Muscle layer of duodenum (tissue), 2 donors: Measurements from ENCODE around the gene RB1.

Experiments
- H3K27ac ChIP-seq: one replicate; pipeline ENCODE4 v1.7.0; 2013; ENCODE audit warnings: mild to moderate bottlenecking, low read length
- H3K27me3 ChIP-seq: one replicate; pipeline ENCODE4 v1.7.0; 2013; ENCODE audit warnings: low read depth, mild to moderate bottlenecking, control low read depth, low read length
- H3K36me3 ChIP-seq, 2 donors: one replicate each; pipeline ENCODE4 v1.7.0; 2013; ENCODE audit warnings: low read length in 2 of 2, control low read depth in 1 of 2, mild to moderate bottlenecking in 1 of 2; ENCODE audit not compliant: insufficient read depth in 2 of 2, control insufficient read depth in 1 of 2
- H3K4me1 ChIP-seq, 2 donors: one replicate each; pipeline ENCODE4 v1.7.0; 2013; ENCODE audit warnings: low read length in 2 of 2, mild to moderate bottlenecking in 2 of 2, control low read depth in 1 of 2, moderate library complexity in 1 of 2; ENCODE audit not compliant: insufficient read depth in 2 of 2, control insufficient read depth in 1 of 2
- H3K4me3 ChIP-seq, 2 donors: one replicate each; pipeline ENCODE4 v1.7.0; 2013; ENCODE audit warnings: low read length in 2 of 2, low read depth in 1 of 2, mild to moderate bottlenecking in 1 of 2
- H3K9me3 ChIP-seq, 2 donors: one replicate each; pipeline ENCODE4 v1.7.0; 2013; ENCODE audit warnings: low read length in 2 of 2, control low read depth in 1 of 2, mild to moderate bottlenecking in 1 of 2; ENCODE audit not compliant: control insufficient read depth in 1 of 2
- donor health status: healthy.

The RB1 gene

DNA sequence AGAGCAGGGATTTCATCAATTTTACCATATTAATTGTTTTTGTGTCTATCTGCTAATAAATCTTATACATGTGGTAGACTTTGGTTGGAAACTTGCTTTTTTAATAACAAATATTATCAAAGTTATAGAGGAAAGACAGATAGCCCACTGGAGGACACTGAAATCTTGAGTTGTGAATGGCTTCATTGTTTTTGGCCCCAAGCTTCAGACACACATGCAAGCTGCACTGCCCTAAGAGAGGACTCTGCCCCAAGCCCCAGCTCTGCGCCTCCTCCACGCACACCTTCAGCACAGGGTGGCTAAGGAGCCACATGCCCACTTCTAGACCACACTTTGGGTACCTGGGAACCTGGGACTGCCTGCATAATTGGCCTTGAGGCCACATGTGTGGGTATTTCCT lies 194.1 kb downstream of the RB1 start:
- H3K4me3 ChIP-seq: no peak overlapping the region
- peaks cover 0 to 3% of the 10 kb centered on the region in 2 donors for H3K36me3 ChIP-seq
- no peaks in the 10 kb centered on the region for H3K4me1 ChIP-seq
- no peaks in the 10 kb centered on the region for H3K27me3 ChIP-seq
- H3K9me3 ChIP-seq: no peaks in the 10 kb centered on the region
- no peak overlapping the region for H3K27ac ChIP-seq

GRCh38 chr13:48500652-48501197 lies 197.2 kb downstream of the RB1 start:
- H3K4me1 ChIP-seq: no peaks in the 10 kb centered on the region

DNA sequence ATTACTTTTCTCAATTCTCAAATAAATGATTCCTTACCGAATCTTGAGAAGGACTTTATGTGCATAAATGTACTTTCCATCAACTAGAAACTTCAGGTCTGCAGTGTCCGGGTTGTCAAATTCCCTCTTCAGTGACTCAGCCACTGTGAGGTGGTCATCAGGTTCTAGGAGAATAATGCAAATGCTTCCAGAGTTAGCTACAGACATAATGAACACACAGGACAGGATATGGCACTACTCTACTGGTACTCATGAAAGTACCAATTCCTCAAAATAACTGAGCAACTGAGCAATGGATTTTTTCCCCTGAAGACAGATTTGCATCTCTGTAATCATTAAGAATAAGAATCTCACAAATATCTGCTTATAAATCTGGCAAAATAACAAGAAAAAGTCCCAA lies 198.2 kb downstream of the RB1 start:
- Histone ChIP-seq H3K4me1 (no peaks in the 10 kb centered on the region), H3K36me3 (peaks cover 0 to 3% of the 10 kb centered on the region in 2 donors), H3K27me3 (no peaks in the 10 kb centered on the region), H3K4me3 (no peak overlapping the region), H3K27ac (no peak overlapping the region), H3K9me3 (no peaks in the 10 kb centered on the region)

More at GRCh38 chr13:48500652-48501197, 197.2 kb downstream of the RB1 start:
- no peaks in the 10 kb centered on the region for H3K9me3 ChIP-seq
- no peaks in the 10 kb centered on the region for H3K27me3 ChIP-seq
- peaks cover 0 to 3% of the 10 kb centered on the region in 2 donors for H3K36me3 ChIP-seq
- no peak overlapping the region for H3K4me3 ChIP-seq
- H3K27ac ChIP-seq: no peak overlapping the region

DNA sequence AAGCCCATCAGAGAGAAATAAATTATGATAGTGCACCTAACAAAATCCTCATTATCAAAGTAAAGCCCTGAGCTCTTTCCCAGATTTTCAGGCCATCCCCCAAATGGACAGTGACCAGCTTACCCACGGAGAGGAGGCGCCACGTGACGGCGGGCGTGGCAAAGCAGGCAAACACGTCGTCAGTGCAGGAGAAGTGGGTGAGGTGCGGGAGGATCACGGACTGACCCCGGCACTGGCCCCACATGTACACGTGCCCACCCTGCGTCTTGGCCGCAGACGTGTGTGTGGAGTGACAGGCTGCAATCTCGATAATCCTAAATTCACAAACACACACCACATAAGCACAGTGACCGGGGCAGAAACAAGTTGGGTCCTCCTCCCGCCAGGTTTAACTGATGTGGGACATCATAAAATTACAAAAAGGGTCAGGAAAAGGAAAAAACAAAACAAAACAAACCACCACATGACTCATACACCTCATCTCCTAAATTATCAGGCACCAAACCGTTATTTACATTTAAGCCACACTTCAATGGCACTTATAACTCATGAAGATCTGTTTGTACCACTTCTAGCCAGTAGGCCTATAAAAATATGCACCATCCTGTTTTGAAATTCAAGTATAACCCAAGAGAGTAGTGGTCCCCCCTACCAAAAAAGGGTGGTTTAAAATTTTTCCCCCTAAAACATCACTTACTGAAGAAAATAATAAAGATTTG lies 199.2 kb downstream of the RB1 start:
- H3K36me3 ChIP-seq: peaks cover 0 to 3% of the 10 kb centered on the region in 2 donors
- no peaks in the 10 kb centered on the region for H3K4me1 ChIP-seq
- H3K9me3 ChIP-seq: no peaks in the 10 kb centered on the region
- H3K27me3 ChIP-seq: no peaks in the 10 kb centered on the region
- H3K27ac ChIP-seq: no peak overlapping the region
- no peak overlapping the region for H3K4me3 ChIP-seq

DNA sequence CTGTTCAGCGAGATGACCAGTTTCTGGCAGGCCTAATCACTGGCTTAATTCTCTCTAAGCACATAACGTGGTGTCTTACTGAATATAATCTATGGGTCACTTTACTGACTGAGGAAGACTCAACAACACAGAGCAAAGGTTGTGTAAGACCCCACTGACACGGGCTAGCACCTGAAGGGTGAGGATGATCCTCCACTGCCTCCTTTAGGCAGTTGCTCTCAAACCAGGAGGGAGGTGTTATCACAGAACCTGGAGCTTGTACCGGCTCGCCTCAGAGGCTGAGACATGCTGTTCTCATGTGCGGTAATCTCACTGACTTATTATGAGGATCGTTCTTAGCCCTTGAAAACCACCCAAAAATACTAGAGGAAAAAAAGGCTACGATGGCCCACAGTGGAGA lies 201.1 kb downstream of the RB1 start:
- Histone ChIP-seq H3K27ac (peak overlapping the region; percentile 80), H3K9me3 (no peaks in the 10 kb centered on the region), H3K36me3 (peaks cover 0 to 12% of the 10 kb centered on the region in 2 donors), H3K4me1 (no peaks in the 10 kb centered on the region), H3K27me3 (no peaks in the 10 kb centered on the region), H3K4me3 (no peak overlapping the region)

- Histone ChIP-seq H3K4me3 (no peak overlapping the region), H3K36me3 (peaks cover 0 to 13% of the 10 kb centered on the region in 2 donors), H3K9me3 (no peaks in the 10 kb centered on the region), H3K4me1 (no peaks in the 10 kb centered on the region), H3K27me3 (no peaks in the 10 kb centered on the region), H3K27ac (peak overlapping the region; percentile 80)
Measured at GRCh38 chr13:48505012-48505411, 201.5 kb downstream of the RB1 start.

DNA sequence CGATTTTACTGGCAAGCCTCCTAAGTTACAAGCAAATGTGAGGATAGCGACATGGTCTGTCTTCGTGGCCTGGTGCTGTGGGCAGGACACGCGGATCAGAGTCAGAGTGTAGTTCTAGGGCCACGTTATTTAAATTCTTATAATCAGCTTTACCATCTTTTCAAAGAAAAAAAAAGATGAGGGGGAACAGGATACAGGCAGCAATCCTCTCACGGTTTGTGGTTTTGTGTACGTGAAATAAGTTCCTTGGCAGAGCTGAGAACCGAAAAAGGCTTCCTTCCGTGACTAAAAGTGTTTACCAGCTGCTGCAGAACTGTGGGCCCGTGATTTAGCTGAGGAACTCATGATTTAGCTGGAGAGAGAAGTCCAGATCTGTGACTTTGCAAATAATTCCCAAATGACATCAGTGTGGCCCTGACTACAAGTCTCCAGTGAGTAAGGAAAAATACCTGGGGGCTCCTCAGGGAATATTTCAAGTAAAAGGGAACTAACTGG lies 202.1 kb downstream of the RB1 start:
- H3K27me3 ChIP-seq: no peaks in the 10 kb centered on the region
- no peaks in the 10 kb centered on the region for H3K4me1 ChIP-seq
- H3K36me3 ChIP-seq: peaks cover 3 to 15% of the 10 kb centered on the region in 2 donors
- H3K4me3 ChIP-seq: no peak overlapping the region
- peak overlapping the region; percentile 80 for H3K27ac ChIP-seq
- H3K9me3 ChIP-seq: no peaks in the 10 kb centered on the region

GRCh38 chr13:48506092-48506701 lies 202.6 kb downstream of the RB1 start:
- H3K4me1 ChIP-seq: no peaks in the 10 kb centered on the region
- H3K9me3 ChIP-seq: no peaks in the 10 kb centered on the region
- peaks cover 3 to 15% of the 10 kb centered on the region in 2 donors for H3K36me3 ChIP-seq
- H3K27ac ChIP-seq: peak overlapping the region; percentile 80
- H3K27me3 ChIP-seq: no peaks in the 10 kb centered on the region
- no peak overlapping the region for H3K4me3 ChIP-seq

- peaks cover 3 to 17% of the 10 kb centered on the region in 2 donors for H3K36me3 ChIP-seq
- H3K4me1 ChIP-seq: no peaks in the 10 kb centered on the region
- no peaks in the 10 kb centered on the region for H3K9me3 ChIP-seq
- H3K27ac ChIP-seq: peak overlapping the region; percentile 22
- no peak overlapping the region for H3K4me3 ChIP-seq
- H3K27me3 ChIP-seq: no peaks in the 10 kb centered on the region
Measured at GRCh38 chr13:48507021-48507420, 203.5 kb downstream of the RB1 start.

GRCh38 chr13:48508011-48508410 lies 204.5 kb downstream of the RB1 start:
- Histone ChIP-seq H3K36me3 (peaks cover 3 to 17% of the 10 kb centered on the region in 2 donors), H3K9me3 (no peaks in the 10 kb centered on the region), H3K27ac (no peak overlapping the region), H3K27me3 (no peaks in the 10 kb centered on the region), H3K4me1 (no peaks in the 10 kb centered on the region), H3K4me3 (no peak overlapping the region)

GRCh38 chr13:48510698-48511097 lies 207.1 kb downstream of the RB1 start:
- H3K4me1 ChIP-seq: peaks cover 0 to 4% of the 10 kb centered on the region in 2 donors
- no peak overlapping the region for H3K27ac ChIP-seq
- H3K27me3 ChIP-seq: no peaks in the 10 kb centered on the region
- no peaks in the 10 kb centered on the region for H3K9me3 ChIP-seq
- H3K36me3 ChIP-seq: peaks cover 3 to 24% of the 10 kb centered on the region in 2 donors
- H3K4me3 ChIP-seq: no peak overlapping the region
